Uterus (tissue), 2 donors: ENCODE data around the gene ADRA2A.

Experiments used
- CTCF ChIP-seq, 4 experiments: fragments of 200-600 bp in 2 of 4; fragments of 450-650 bp in 2 of 4; sonication (generic) in 2 of 4; IDR thresholded peaks; one replicate each; pipeline ENCODE4 v1.5.1; 2016 to 2019; ENCODE audit warnings: antibody characterized with exemption in 4 of 4, mild to moderate bottlenecking in 2 of 4, moderate library complexity in 1 of 4
- POLR2A ChIP-seq, 2 donors: fragments of 450-650 bp; IDR thresholded peaks; one replicate each; pipeline ENCODE4 v1.6.1; 2016; ENCODE audit warnings: antibody characterized with exemption in 2 of 2, mild to moderate bottlenecking in 1 of 2, moderate library complexity in 1 of 2

DNA sequence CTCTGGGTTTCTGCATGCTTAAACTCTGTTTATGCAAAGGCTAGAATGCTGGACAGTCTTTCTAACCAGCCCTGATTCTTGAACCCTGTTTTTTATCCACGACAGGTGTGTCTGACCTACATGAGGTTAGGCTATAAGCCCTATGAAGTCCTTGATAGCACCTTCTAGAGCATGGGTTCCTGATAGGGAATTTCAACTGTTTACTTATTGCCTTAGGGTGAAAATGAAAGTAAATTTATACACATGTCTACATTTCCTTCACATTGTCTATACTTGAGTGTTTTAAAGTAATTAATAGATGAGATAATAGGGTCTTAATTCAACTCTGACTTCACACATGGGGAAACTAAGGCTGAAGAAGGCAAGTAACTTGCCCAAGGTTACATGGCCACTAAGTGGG, 35.5 kb downstream of the ADRA2A start:
- TF ChIP-seq CTCF (IDR thresholded peaks at IDR 0.05) (no peak), POLR2A (IDR thresholded peaks at IDR 0.05) (no peak)
